HepG2 (cell line): Measurements from ENCODE around the gene NGFR. TPM values are rescaled to one million over a fixed set of nuclear protein-coding genes. Genes with fewer than 3 reads are reported as not detected.

ENCODE experiments used
- CC2D1A ChIP-seq: sonication (generic); formaldehyde crosslinking; IDR thresholded peaks from 2 replicates; pipeline ENCODE4 v1.8.1; 2023; ENCODE audit warnings: mild to moderate bottlenecking, missing genetic modification reagents
- CCAR2 ChIP-seq: fragments of 200-400 bp; formaldehyde crosslinking; optimal IDR thresholded peaks from 2 replicates; pipeline ENCODE3; 2018; ENCODE audit warnings: low read depth, mild to moderate bottlenecking, low read length, moderate library complexity
- GABPB1 ChIP-seq: IDR thresholded peaks from 2 replicates; pipeline ENCODE4 v1.6.1; 2016; ENCODE audit warnings: mild to moderate bottlenecking, missing genetic modification reagents, moderate library complexity, missing compliant biosample characterization
- JUNB ChIP-seq: sonication (generic); formaldehyde crosslinking; IDR thresholded peaks from 2 replicates; pipeline ENCODE4 v1.8.0; 2022; ENCODE audit warnings: missing genetic modification reagents, mild to moderate bottlenecking, borderline replicate concordance
- MEF2D ChIP-seq: sonication (generic); formaldehyde crosslinking; IDR thresholded peaks from 2 replicates; pipeline ENCODE4 v1.5.1; 2020; ENCODE audit warnings: mild to moderate bottlenecking, missing genetic modification reagents
- MTF2 ChIP-seq: sonication (generic); formaldehyde crosslinking; IDR thresholded peaks from 2 replicates; pipeline ENCODE4 v1.5.0; 2020; ENCODE audit warnings: missing genetic modification reagents, borderline replicate concordance
- PITX1 ChIP-seq: sonication (generic); formaldehyde crosslinking; IDR thresholded peaks from 2 replicates; pipeline ENCODE4 v1.5.1; 2020; ENCODE audit warnings: mild to moderate bottlenecking, missing genetic modification reagents
- RNF2 ChIP-seq: fragments of 450-650 bp; conservative IDR thresholded peaks from 2 replicates; pipeline ENCODE4 v1.6.1; 2016; ENCODE audit warnings: low read depth
- SRF ChIP-seq: IDR thresholded peaks from 2 replicates; pipeline ENCODE4 v1.6.1; 2011; ENCODE audit warnings: mild to moderate bottlenecking, low read depth, low read length, moderate library complexity
- SRSF4 ChIP-seq: fragments of 200-400 bp; formaldehyde crosslinking; IDR thresholded peaks from one replicate; pipeline ENCODE4 v1.6.1; 2018; ENCODE audit warnings: mild to moderate bottlenecking, low read depth, low read length, moderate library complexity; ENCODE audit not compliant: poor library complexity, severe bottlenecking
- XRCC5 ChIP-seq: fragments of 200-400 bp; formaldehyde crosslinking; optimal IDR thresholded peaks from 2 replicates; pipeline ENCODE3; 2017; ENCODE audit warnings: mild to moderate bottlenecking, low read length
- ZNF598 ChIP-seq: sonication (generic); formaldehyde crosslinking; IDR thresholded peaks from 2 replicates; pipeline ENCODE4 v1.5.1; 2020; ENCODE audit warnings: mild to moderate bottlenecking, missing genetic modification reagents, borderline replicate concordance
- ZNF839 ChIP-seq: sonication (generic); formaldehyde crosslinking; IDR thresholded peaks from 2 replicates; pipeline ENCODE4 v1.4.0; 2020; ENCODE audit warnings: missing genetic modification reagents, mild to moderate bottlenecking, borderline replicate concordance
- polyA plus RNA-seq, 8 experiments: library from polyadenylated mRNA; depleted of rRNA in 3 of 8; stranded (reverse) in 7 of 8; unstranded in 1 of 8; fragments of >200 nt; fragmentation: Illumina TruSeq in 4 of 8; extraction: Trizol in 4 of 8; gene quantifications; 2 replicates each; pipeline versions ENCODE4 v1.2.1 to v1.2.3, GENCODE V29; 2011 to 2016; ENCODE audit warnings: low read depth in 4 of 8, missing spikeins in 1 of 8, mixed read lengths in 1 of 8; ENCODE audit not compliant: insufficient read depth in 1 of 8
- total RNA-seq, 5 experiments: library from RNA; depleted of rRNA; stranded (reverse); fragments of >200 nt; fragmentation: Illumina TruSeq; extraction: Trizol; gene quantifications; 2 replicates each; pipeline ENCODE4 v1.2.3, GENCODE V29; 2016; ENCODE audit warnings: low read depth in 1 of 5
- TF ChIP-seq, protein P1 (sequence below), 2 experiments: IDR thresholded peaks; 2 replicates each; pipeline ENCODE4 v1.6.1; 2011 to 2012; ENCODE audit warnings: low read length in 2 of 2, borderline replicate concordance in 1 of 2, low read depth in 1 of 2, mild to moderate bottlenecking in 1 of 2, moderate library complexity in 1 of 2
- TF ChIP-seq, protein P2 (sequence below): IDR thresholded peaks from 2 replicates; pipeline ENCODE4 v1.6.1; 2016; ENCODE audit warnings: missing genetic modification reagents, missing compliant biosample characterization
- TF ChIP-seq, protein P3 (sequence below): sonication (generic); formaldehyde crosslinking; IDR thresholded peaks from 2 replicates; pipeline ENCODE4 v1.4.0; 2020; ENCODE audit warnings: missing genetic modification reagents, borderline replicate concordance
- TF ChIP-seq, protein P4 (sequence below): sonication (generic); formaldehyde crosslinking; IDR thresholded peaks from 2 replicates; pipeline ENCODE4 v1.5.0; 2020; ENCODE audit warnings: missing genetic modification reagents

Gene NGFR
- total and polyA plus RNA-seq, 2 of the 13 experiments (the other 11 are each of a cell fraction or from before 2014, with no cell fraction given), result 1.1 to 1.8 TPM

DNA sequence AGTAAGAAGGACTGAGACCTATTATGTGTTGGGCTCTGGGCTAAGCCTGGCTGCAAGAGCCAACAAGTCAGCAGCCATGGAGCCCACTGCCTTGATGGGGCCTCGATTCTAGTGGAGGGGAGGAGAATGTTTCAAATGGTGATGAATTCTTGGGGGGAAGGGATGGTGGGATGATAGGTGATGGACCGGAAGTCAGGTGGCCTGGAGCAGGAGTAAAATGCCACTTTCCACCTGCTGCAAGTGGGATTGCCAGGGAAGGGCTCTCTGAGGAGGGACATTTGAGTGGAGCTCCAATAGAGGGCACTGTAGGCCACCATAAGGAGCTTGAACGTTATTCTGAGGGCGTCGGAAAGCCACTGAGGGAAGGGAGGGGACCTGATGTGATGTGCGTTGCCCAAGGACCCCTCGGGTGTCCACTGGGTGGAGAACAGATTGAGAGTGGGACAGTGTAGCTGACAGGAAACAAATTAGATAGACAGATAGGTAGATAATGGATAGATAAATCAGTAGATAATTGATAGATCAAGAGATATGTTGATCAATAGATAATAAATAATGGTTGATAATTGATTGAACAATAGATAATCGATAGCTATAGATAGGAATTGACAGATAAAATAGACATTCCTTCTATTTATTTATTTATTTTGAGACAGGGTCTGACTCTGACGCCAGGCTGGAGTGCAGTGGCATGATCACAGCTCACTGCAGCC is 62.4 kb downstream of the NGFR start (continued):
- TF ChIP-seq JUNB (no peak), SRF (no peak), XRCC5 (peak; percentile 72), PITX1 (CRISPR knock-in tag) (no peak), RNF2 (no peak), CC2D1A (CRISPR knock-in tag) (no peak), ZNF598 (CRISPR knock-in tag) (peak; percentile 51; the same call in 1 of the 2 replicates), GABPB1 (CRISPR knock-in tag) (peak; percentile 17; the same call in 1 of the 2 replicates), MEF2D (CRISPR knock-in tag) (no peak), MTF2 (CRISPR knock-in tag) (peak; percentile 44; the same call in 1 of the 2 replicates), SRSF4 (no peak), ZNF839 (CRISPR knock-in tag) (no peak), CCAR2 (no peak)
- TF ChIP-seq, protein P1, sequence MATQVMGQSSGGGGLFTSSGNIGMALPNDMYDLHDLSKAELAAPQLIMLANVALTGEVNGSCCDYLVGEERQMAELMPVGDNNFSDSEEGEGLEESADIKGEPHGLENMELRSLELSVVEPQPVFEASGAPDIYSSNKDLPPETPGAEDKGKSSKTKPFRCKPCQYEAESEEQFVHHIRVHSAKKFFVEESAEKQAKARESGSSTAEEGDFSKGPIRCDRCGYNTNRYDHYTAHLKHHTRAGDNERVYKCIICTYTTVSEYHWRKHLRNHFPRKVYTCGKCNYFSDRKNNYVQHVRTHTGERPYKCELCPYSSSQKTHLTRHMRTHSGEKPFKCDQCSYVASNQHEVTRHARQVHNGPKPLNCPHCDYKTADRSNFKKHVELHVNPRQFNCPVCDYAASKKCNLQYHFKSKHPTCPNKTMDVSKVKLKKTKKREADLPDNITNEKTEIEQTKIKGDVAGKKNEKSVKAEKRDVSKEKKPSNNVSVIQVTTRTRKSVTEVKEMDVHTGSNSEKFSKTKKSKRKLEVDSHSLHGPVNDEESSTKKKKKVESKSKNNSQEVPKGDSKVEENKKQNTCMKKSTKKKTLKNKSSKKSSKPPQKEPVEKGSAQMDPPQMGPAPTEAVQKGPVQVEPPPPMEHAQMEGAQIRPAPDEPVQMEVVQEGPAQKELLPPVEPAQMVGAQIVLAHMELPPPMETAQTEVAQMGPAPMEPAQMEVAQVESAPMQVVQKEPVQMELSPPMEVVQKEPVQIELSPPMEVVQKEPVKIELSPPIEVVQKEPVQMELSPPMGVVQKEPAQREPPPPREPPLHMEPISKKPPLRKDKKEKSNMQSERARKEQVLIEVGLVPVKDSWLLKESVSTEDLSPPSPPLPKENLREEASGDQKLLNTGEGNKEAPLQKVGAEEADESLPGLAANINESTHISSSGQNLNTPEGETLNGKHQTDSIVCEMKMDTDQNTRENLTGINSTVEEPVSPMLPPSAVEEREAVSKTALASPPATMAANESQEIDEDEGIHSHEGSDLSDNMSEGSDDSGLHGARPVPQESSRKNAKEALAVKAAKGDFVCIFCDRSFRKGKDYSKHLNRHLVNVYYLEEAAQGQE (IDR thresholded peaks at IDR 0.05; ENCODE audit: borderline replicate concordance in 1 of 2, low read depth in 1 of 2, low read length in 2 of 2), result no peak
- TF ChIP-seq, protein P2, sequence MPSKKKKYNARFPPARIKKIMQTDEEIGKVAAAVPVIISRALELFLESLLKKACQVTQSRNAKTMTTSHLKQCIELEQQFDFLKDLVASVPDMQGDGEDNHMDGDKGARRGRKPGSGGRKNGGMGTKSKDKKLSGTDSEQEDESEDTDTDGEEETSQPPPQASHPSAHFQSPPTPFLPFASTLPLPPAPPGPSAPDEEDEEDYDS (CRISPR knock-in tag), result no peak
- TF ChIP-seq, protein P3, sequence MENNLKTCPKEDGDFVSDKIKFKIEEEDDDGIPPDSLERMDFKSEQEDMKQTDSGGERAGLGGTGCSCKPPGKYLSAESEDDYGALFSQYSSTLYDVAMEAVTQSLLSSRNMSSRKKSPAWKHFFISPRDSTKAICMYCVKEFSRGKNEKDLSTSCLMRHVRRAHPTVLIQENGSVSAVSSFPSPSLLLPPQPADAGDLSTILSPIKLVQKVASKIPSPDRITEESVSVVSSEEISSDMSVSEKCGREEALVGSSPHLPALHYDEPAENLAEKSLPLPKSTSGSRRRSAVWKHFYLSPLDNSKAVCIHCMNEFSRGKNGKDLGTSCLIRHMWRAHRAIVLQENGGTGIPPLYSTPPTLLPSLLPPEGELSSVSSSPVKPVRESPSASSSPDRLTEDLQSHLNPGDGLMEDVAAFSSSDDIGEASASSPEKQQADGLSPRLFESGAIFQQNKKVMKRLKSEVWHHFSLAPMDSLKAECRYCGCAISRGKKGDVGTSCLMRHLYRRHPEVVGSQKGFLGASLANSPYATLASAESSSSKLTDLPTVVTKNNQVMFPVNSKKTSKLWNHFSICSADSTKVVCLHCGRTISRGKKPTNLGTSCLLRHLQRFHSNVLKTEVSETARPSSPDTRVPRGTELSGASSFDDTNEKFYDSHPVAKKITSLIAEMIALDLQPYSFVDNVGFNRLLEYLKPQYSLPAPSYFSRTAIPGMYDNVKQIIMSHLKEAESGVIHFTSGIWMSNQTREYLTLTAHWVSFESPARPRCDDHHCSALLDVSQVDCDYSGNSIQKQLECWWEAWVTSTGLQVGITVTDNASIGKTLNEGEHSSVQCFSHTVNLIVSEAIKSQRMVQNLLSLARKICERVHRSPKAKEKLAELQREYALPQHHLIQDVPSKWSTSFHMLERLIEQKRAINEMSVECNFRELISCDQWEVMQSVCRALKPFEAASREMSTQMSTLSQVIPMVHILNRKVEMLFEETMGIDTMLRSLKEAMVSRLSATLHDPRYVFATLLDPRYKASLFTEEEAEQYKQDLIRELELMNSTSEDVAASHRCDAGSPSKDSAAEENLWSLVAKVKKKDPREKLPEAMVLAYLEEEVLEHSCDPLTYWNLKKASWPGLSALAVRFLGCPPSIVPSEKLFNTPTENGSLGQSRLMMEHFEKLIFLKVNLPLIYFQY, result no peak
- TF ChIP-seq, protein P4, sequence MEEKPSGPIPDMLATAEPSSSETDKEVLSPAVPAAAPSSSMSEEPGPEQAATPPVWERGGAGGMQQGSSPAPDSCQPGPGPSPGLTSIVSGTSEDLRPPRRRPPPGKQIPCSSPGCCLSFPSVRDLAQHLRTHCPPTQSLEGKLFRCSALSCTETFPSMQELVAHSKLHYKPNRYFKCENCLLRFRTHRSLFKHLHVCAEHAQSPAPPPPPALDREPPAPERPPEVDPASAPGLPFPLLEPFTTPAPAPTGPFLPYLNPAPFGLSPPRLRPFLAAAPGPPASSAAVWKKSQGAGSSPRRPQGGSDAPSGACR (CRISPR knock-in tag), result no peak
